Right ventricle myocardium inferior (tissue), 1 donor: Measurements from ENCODE around the gene UBASH3B. TPM values are rescaled to one million over a fixed set of nuclear protein-coding genes. Genes with fewer than 3 reads are reported as not detected.
A peak's percentile ranks its signal among the peaks of the same experiment; 100 is the strongest.
"Not testable (repeated sequence)": the region's sequence is repeated elsewhere in the genome, so short reads cannot be mapped to it uniquely, and the experiment has no call there.

Source experiments
- ATAC-seq: fragments of 200-7000 bp; cut with Tn5 transposase; one replicate; pipeline ENCODE4 v1.9.1; 2020; ENCODE audit warnings: mild to moderate bottlenecking, moderate library complexity
- DNase-seq: peaks from one replicate; pipeline ENCODE4 v3.0.0; 2021; ENCODE audit errors: missing footprints
- intact Hi-C: fragments of 100-400 bp; cut with DNase I; formaldehyde crosslinking; loops from one replicate; pipeline ENCODE4 v1.11.0; 2022
- total RNA-seq: library from RNA; stranded (reverse); fragmentation: NEBNext Ultra II Directional; extraction: Animal tissue kit (Norgen Biotek cat#: 25700); gene quantifications from one replicate; pipeline ENCODE4 v1.2.1, GENCODE V29; 2021
- donor health status: DM: no; HTN: yes; CAD: no; lungs with severe emphysema.

UBASH3B gene
- total RNA-seq, 1 donor from 2014 or later, result 3.5 TPM

DNA sequence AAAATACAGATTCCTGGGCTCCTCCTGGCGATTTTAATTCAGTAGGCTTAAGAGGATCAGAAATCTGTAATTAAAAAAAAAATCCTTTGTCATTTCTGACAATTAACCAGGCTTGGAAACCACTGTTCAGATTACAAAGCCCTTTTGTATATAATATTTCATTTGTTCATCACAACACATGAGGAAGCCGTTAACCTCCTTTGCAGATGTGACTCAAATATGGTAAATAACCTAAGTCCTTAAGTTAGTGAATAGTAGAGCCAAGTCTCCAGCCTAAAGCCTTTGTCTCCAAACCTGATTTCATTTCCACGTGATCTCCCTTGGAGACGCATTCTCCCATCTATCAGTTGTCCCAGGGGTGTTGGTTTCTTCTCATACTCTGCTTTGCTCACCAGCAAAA is 67.6 kb downstream of the UBASH3B start:
- ATAC-seq, result no peak
- no peak for DNase-seq
- intact Hi-C loops, result no loop called here

- DNase-seq, result no peak
- no peak for ATAC-seq
- intact Hi-C loops, result no loop called here
Measured at GRCh38 chr11:122723576-122723975, 68.1 kb downstream of the UBASH3B start.

DNA sequence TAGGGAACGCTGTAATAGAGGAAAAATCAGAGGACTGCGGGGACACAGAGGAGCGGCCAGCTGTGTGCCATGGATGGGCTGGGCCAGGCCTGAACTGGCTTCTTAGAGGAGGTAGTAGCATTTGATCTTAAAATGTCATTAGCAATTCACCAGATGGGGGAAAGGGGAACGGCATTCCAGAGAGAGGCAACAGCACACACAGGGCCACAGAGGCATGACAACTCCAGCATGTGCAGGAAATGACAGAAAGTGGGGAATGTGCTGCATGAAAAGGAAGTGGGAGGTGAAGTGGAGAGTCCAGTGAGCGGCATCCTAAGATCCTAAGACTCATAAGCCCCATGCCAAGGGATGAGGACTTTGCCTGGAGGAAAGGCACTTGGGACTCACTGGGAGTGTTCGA is 69.0 kb downstream of the UBASH3B start:
- intact Hi-C loops, result no loop called here
- no peak for ATAC-seq
- no peak for DNase-seq

- no peak for ATAC-seq
Measured at GRCh38 chr11:122726028-122726427, 70.5 kb downstream of the UBASH3B start.

DNA sequence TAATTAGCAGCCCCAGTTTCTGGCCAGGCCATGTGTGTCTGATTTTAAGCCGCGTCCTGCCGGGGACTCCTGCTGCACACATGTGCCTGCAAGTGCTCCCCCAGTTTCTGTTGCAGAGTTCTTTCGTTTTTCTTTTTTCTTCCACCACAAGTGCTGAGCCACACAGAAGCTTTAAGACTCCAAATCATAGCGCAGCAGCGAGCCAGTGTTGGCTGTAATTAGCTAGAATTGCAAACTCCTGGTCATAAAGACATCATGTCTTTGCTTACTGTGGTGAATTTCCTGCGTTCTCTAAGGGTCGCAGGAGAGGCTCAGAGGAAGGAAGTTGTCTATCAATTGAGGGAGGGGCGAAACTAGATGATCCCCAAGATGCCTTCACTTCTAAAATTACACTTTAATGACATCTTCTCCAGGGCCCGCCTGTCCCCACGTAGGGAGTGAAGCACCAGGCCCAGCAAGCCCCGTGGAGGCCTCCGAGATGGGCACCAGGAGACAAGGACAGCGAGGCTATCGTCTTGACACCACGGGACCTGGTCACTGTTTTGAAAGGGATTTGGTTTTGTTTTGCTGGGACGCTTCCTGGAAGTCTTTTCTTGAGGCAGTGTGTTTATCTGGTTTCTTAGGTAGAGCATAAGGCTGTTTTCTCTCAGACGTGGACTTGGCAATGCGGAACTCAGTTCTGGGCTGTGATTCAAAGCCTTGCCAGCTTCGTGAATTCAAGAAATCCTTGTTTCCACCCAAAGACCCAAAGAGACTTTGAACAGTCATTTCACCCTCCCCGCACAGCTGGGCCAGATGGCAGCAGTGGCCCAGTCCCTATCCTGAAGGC is 71.8 kb downstream of the UBASH3B start:
- ATAC-seq, result no peak
- intact Hi-C loops, result no loop called here
- DNase-seq, result no peak

More at GRCh38 chr11:122726028-122726427, 70.5 kb downstream of the UBASH3B start:
- intact Hi-C loops, result no loop called here
- no peak for DNase-seq

DNA sequence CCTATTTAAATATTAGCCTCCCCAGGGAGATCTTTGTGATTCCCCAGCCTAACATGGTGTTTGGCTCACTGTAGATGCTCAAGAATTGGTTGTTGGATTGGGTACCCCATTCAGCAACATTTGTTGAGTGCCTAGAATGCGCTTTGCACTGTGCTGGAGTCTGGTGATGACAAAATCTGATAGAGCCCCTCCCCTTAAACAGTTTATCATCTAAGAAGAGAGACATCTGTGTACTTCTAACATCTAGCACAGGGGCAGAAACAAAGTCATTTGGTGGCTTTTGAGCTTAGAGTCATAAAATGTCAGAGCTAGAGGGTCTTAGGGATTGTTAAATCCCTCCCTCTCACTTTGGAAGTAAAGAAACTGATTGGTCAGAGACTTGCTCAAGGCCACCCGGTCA is 73.0 kb downstream of the UBASH3B start:
- DNase-seq (no peak), ATAC-seq (no peak)
- intact Hi-C loops, result no loop called here

GRCh38 chr11:122729139-122729538 is 73.6 kb downstream of the UBASH3B start:
- intact Hi-C loops, result no loop called here
- DNase-seq (no peak), ATAC-seq (no peak)

GRCh38 chr11:122730694-122731093 is 75.2 kb downstream of the UBASH3B start:
- intact Hi-C loops, ATAC-seq, DNase-seq: not testable (repeated sequence)

GRCh38 chr11:122731500-122731913 is 76.0 kb downstream of the UBASH3B start:
- ATAC-seq (no peak), DNase-seq (no peak)
- intact Hi-C loops, result no loop called here

DNA sequence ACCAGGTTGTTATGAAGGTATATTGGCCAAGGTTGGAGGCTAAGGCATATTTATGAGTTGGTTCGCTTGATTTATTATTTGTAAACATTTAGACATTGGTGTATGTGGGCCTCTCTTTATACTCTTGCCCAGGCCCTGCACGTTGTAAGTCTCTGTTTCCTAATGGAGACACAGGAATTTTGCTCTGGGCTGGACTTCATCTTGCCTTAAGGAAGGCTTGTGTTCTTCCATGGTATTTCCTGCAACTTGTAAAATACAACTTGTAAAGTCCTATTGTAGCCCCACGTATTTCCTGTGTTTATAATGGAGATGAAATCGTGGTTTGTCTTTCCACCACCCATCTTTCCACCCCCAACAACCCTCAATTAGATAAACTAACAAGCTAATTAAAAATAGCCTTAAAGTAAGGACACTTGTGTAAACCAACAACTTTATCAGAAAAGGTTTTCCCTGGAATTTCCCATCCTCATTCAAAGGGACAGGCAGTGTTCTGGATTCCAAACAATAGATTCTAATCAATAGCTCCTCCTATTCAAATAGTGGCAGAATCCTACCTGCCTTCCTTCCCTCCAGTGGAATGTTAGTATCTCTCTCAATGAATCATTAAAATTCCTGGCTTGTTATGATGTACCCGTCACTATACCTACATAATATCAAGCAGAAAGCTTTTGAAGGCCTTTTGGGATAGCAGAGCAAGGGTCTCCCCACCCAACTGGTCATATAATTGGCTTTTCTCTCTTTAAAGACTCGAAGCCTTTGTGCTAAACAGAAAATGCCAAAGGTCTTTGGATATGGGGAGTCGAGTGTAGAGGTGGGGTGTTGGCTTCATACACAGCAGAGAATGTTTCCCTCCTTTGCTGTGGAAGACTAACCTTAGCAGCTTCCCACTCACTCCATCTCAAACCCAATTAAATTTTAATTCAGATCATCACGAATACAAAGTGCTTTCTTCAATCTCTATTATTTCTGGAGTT is 77.1 kb downstream of the UBASH3B start:
- ATAC-seq, result no peak
- intact Hi-C loops, result no loop called here

GRCh38 chr11:122733318-122733717 is 77.8 kb downstream of the UBASH3B start:
- intact Hi-C loops, result no loop called here
- DNase-seq, result no peak
- no peak for ATAC-seq

More for the DNA sequence above, 77.1 kb downstream of the UBASH3B start:
- no peak for DNase-seq

DNA sequence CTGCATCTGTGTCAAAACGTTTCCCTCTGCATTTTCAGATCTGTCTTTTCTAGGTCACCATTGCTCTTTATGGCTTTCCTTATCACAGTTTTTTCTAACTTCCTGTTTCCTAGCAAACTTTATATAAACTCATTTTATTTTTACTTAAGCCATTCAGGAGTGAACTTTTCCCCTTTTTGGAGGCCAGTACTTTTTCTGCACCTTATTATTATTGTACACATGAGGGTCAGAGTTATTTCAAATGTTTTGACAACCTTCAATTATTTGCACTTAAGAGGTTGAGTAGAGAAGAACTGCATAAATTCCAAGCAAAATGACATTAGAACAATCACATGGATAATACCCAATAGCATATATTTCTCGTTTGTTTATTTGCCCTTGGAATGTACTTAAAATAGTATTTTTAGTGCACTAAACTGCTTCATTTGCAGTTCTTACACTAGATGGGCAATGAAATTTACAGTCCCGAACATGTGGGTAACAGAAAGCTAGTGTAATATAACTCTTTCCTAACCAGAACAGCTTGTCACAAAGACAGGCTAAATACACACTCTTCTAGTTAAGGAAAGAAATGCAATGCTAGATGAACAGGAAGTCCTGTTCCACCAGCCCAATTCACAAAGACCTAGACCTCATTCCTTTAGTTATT is 79.5 kb downstream of the UBASH3B start:
- intact Hi-C loops, result no loop called here
- DNase-seq, result no peak
- no peak for ATAC-seq

GRCh38 chr11:122737951-122738693 is 82.6 kb downstream of the UBASH3B start:
- ATAC-seq (no peak), DNase-seq (no peak)
- intact Hi-C loops, result no loop called here

DNA sequence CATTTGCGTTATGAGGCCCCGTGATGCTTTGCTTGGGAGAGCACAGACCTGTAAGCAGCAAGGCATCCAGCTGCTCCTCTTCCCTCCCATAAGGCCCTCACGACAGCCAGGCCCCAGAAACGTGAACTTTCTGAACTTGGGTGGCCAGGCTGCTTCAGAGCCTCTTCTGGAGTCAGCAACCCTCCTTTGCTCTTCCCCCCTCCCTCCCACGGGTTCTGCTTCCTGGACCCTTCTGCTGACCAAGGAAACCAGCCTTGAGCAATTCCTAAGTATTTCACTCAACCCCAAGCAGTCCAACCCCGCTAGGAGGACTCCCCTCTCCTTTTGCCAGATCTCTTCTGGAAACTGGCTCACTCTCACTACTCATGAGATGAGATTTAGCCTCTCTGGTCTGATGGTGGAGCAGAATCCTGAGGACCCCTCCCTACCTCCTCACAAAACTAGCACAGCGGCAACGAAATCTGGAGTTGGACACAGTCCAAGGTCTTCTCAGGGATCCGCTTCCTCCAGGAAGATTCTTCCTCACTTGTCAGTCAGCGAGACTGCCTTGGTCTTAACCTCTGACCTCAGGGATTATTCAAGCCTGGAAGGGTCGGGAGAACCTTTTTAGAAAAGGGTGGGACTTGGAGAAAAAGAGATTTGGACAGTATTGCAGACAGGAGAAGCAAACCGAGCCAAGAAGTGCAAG is 86.2 kb downstream of the UBASH3B start:
- ATAC-seq (peak; percentile 69), DNase-seq (no peak)
- intact Hi-C loops, result no loop called here

- no peak for ATAC-seq
- intact Hi-C loops, result no loop called here
- no peak for DNase-seq
Measured at GRCh38 chr11:122742301-122743018, 86.9 kb downstream of the UBASH3B start.

GRCh38 chr11:122743097-122743741 is 87.7 kb downstream of the UBASH3B start:
- DNase-seq, result no peak

GRCh38 chr11:122743949-122744348 is 88.4 kb downstream of the UBASH3B start:
- ATAC-seq, result no peak
- DNase-seq, result no peak
- intact Hi-C loops, result no loop called here

More at GRCh38 chr11:122743097-122743741, 87.7 kb downstream of the UBASH3B start:
- ATAC-seq, result no peak
- intact Hi-C loops, result no loop called here
